ENCODE data around the gene TMCO4.

DNA sequence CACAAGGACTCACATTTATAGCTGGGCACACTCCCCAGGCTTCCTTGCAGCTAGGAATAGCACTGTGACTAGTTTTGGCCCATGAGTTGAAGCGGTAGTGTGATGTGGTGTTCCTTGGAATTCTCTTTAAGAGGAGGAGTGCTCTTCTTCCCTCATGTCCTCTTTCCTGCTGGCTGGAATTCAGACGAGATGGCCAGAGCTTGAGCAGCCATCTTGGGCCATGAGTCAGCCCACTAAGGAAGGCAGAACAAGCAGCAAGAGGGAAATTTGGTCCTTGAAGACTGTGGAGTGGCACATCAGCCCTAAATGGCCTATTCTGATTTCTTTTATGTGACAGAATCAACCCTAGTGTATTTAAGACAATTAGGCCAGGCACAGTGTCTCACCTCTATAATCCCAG is 115.0 kb downstream of the TMCO4 start:
- TF ChIP-seq, protein P1, sequence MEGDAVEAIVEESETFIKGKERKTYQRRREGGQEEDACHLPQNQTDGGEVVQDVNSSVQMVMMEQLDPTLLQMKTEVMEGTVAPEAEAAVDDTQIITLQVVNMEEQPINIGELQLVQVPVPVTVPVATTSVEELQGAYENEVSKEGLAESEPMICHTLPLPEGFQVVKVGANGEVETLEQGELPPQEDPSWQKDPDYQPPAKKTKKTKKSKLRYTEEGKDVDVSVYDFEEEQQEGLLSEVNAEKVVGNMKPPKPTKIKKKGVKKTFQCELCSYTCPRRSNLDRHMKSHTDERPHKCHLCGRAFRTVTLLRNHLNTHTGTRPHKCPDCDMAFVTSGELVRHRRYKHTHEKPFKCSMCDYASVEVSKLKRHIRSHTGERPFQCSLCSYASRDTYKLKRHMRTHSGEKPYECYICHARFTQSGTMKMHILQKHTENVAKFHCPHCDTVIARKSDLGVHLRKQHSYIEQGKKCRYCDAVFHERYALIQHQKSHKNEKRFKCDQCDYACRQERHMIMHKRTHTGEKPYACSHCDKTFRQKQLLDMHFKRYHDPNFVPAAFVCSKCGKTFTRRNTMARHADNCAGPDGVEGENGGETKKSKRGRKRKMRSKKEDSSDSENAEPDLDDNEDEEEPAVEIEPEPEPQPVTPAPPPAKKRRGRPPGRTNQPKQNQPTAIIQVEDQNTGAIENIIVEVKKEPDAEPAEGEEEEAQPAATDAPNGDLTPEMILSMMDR (conservative IDR thresholded peaks at IDR 0.05; ENCODE audit: low read depth, low read length) = no peak
- TF ChIP-seq RAD21 (IDR thresholded peaks at IDR 0.05; ENCODE audit: low read length) (no peak), POLR2A (IDR thresholded peaks at IDR 0.05; ENCODE audit: low read depth, low read length) (no peak), CHD1 (IDR thresholded peaks at IDR 0.05; ENCODE audit: low read depth, low read length) (no peak), MXI1 (IDR thresholded peaks at IDR 0.05; ENCODE audit: borderline replicate concordance, low read depth, low read length) (no peak), NFE2L2 (IDR thresholded peaks at IDR 0.05; ENCODE audit: low read depth, low read length) (no peak), SMC3 (IDR thresholded peaks at IDR 0.05; ENCODE audit: low read depth, low read length) (no peak), MAFK (IDR thresholded peaks at IDR 0.05; ENCODE audit: low read depth, low read length) (no peak), BHLHE40 (IDR thresholded peaks at IDR 0.05; ENCODE audit: low read depth, low read length) (no peak), RFX5 (IDR thresholded peaks at IDR 0.05; ENCODE audit: low read depth, low read length) (no peak)
- TF ChIP-seq, protein P2, sequence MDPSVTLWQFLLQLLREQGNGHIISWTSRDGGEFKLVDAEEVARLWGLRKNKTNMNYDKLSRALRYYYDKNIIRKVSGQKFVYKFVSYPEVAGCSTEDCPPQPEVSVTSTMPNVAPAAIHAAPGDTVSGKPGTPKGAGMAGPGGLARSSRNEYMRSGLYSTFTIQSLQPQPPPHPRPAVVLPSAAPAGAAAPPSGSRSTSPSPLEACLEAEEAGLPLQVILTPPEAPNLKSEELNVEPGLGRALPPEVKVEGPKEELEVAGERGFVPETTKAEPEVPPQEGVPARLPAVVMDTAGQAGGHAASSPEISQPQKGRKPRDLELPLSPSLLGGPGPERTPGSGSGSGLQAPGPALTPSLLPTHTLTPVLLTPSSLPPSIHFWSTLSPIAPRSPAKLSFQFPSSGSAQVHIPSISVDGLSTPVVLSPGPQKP (IDR thresholded peaks at IDR 0.05; ENCODE audit: borderline replicate concordance, low read depth, low read length) = no peak
- TF ChIP-seq, protein P3, sequence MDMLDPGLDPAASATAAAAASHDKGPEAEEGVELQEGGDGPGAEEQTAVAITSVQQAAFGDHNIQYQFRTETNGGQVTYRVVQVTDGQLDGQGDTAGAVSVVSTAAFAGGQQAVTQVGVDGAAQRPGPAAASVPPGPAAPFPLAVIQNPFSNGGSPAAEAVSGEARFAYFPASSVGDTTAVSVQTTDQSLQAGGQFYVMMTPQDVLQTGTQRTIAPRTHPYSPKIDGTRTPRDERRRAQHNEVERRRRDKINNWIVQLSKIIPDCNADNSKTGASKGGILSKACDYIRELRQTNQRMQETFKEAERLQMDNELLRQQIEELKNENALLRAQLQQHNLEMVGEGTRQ (IDR thresholded peaks at IDR 0.05; ENCODE audit: low read depth, low read length) = no peak
